K562 (cell line): ENCODE measurements around the gene WDR86. TPM values are rescaled to one million over a fixed set of nuclear protein-coding genes. Genes with fewer than 3 reads are reported as not detected.

Experiments used
- ATAC-seq: fragments of 200-7000 bp; cut with Tn5 transposase; 3 replicates; pipeline ENCODE4 v1.9.1; 2020; ENCODE audit warnings: moderate library complexity
- BruUV-seq: library from RNA; stranded (reverse); fragments of 400-500 nt; replicated peaks from 2 replicates; lab custom pipeline; 2021; lab: Mats Ljungman, UMichigan
- CTCF ChIA-PET: fragments of 300-600 bp; formaldehyde crosslinking; extraction: SDS; loops from one replicate; lab custom pipeline; 2021; ENCODE audit warnings: low intra/inter-chr PET ratio; lab: Yijun Ruan, JAX
- POLR2A ChIA-PET: fragments of 300-600, 350-650 bp; sonication (Branson Sonifier 250); formaldehyde crosslinking; extraction: SDS; loops from one replicate; lab custom pipeline; 2021; ENCODE audit warnings: antibody characterized with exemption, inconsistent platforms; lab: Yijun Ruan, JAX
- DNase-seq, 4 experiments: peaks; one replicate each; pipeline versions ENCODE4 v3.0.0 to v3.0.0-alpha.2; 2011 to 2018; ENCODE audit warnings: low spot score in 3 of 4, mixed read lengths in 3 of 4; ENCODE audit errors: extremely low read depth in 1 of 4
- FAIRE-seq: peaks from 2 replicates; lab custom pipeline; 2011; peaks lifted over from hg19 to GRCh38; lab: Jason Lieb, UNC
- H2AFZ ChIP-seq: 2 replicates; pipeline ENCODE4 v1.6.0; 2011; ENCODE audit warnings: low read depth, low read length, control low read depth, inconsistent platforms
- H3K27ac ChIP-seq: fragments of 200-600 bp; 3 replicates; pipeline ENCODE4 v1.8.0; 2011; ENCODE audit warnings: low read depth, mild to moderate bottlenecking, control low read depth, inconsistent platforms, low read length, moderate library complexity, mixed read lengths; ENCODE audit errors: extremely low read depth
- H3K27me3 ChIP-seq, 2 experiments: fragments of 300-600 bp in 1 of 2; 2 replicates in 1 of 2; 3 replicates in 1 of 2; pipeline versions ENCODE4 v1.6.0 to v1.8.0; 2011; ENCODE audit warnings: inconsistent platforms in 2 of 2, low read length in 2 of 2, mild to moderate bottlenecking in 1 of 2, mixed read lengths in 1 of 2, moderate library complexity in 1 of 2; ENCODE audit not compliant: control insufficient read depth in 2 of 2, insufficient read depth in 2 of 2
- H3K36me3 ChIP-seq: fragments of 300-600 bp; 3 replicates; pipeline ENCODE4 v1.8.0; 2011; ENCODE audit warnings: mild to moderate bottlenecking, low read length, inconsistent platforms; ENCODE audit not compliant: control insufficient read depth, insufficient read depth
- H3K4me1 ChIP-seq, 2 experiments: fragments of 200-600 bp in 1 of 2; replicated peaks in 1 of 2; 2 replicates in 1 of 2; 3 replicates in 1 of 2; pipeline versions ENCODE4 v1.5.1 to v1.8.0; 2011; ENCODE audit warnings: inconsistent platforms in 2 of 2, low read length in 2 of 2, mild to moderate bottlenecking in 1 of 2, mixed read lengths in 1 of 2, moderate library complexity in 1 of 2; ENCODE audit not compliant: control insufficient read depth in 2 of 2, insufficient read depth in 2 of 2
- H3K4me2 ChIP-seq: 2 replicates; pipeline ENCODE4 v1.6.1; 2011; ENCODE audit warnings: low read length, control low read depth, inconsistent platforms, mixed read lengths; ENCODE audit not compliant: insufficient read depth
- H3K4me3 ChIP-seq: fragments of 200-600 bp; sonication (generic), shearing (Covaris generic); 2 replicates; pipeline ENCODE4 v1.5.1; 2016; ENCODE audit warnings: control low read depth, inconsistent platforms
- H3K79me2 ChIP-seq: fragments of 200-600 bp; 3 replicates; pipeline ENCODE4 v1.8.0; 2011; ENCODE audit warnings: low read length, inconsistent platforms; ENCODE audit not compliant: control insufficient read depth, insufficient read depth
- H3K9ac ChIP-seq, 2 experiments: 2 replicates each; pipeline versions ENCODE4 v1.6.0 to v1.6.1; 2011; ENCODE audit warnings: low read depth in 2 of 2, low read length in 2 of 2, control low read depth in 1 of 2, inconsistent platforms in 1 of 2, mild to moderate bottlenecking in 1 of 2, mixed read lengths in 1 of 2; ENCODE audit not compliant: insufficient read depth in 1 of 2
- H3K9me1 ChIP-seq: one replicate; pipeline ENCODE4 v1.6.0; 2011; ENCODE audit warnings: inconsistent platforms, mild to moderate bottlenecking, low read length, moderate library complexity; ENCODE audit not compliant: control insufficient read depth, insufficient read depth
- H3K9me3 ChIP-seq: replicated peaks from 2 replicates; pipeline ENCODE4 v1.5.1; 2011; ENCODE audit warnings: low read depth, low read length, inconsistent platforms; ENCODE audit not compliant: control insufficient read depth, insufficient read depth
- H4K20me1 ChIP-seq: replicated peaks from 2 replicates; pipeline ENCODE4 v1.6.1; 2011; ENCODE audit warnings: low read length, inconsistent platforms, mixed read lengths; ENCODE audit not compliant: control insufficient read depth, insufficient read depth
- DNMT1 ChIP-seq: fragments of 450-650 bp; IDR thresholded peaks from 2 replicates; pipeline ENCODE4 v1.6.1; 2016; ENCODE audit warnings: antibody characterized with exemption, mild to moderate bottlenecking
- GTF3C2 ChIP-seq: IDR thresholded peaks from 3 replicates; pipeline ENCODE4 v1.6.1; 2011; ENCODE audit warnings: borderline replicate concordance, mild to moderate bottlenecking, moderate library complexity; ENCODE audit not compliant: insufficient read length; ENCODE audit errors: extremely low read depth
- KAT2B ChIP-seq: IDR thresholded peaks from one replicate; pipeline ENCODE4 v1.6.1; 2012; ENCODE audit warnings: low read depth, mild to moderate bottlenecking, control low read depth, inconsistent platforms, low read length, moderate library complexity
- NELFE ChIP-seq: IDR thresholded peaks from 2 replicates; pipeline ENCODE4 v1.6.1; 2011; ENCODE audit warnings: mild to moderate bottlenecking; ENCODE audit not compliant: insufficient read depth, insufficient read length
- PBX2 ChIP-seq, 2 experiments: IDR thresholded peaks in 1 of 2; conservative IDR thresholded peaks in 1 of 2; 2 replicates each; pipeline ENCODE4 v1.6.1; 2016; ENCODE audit warnings: low read depth in 2 of 2, mild to moderate bottlenecking in 1 of 2, missing compliant biosample characterization in 1 of 2, missing genetic modification characterization in 1 of 2, moderate library complexity in 1 of 2
- RCOR1 ChIP-seq, 2 experiments: IDR thresholded peaks; 2 replicates each; pipeline ENCODE4 v1.6.1; 2012; ENCODE audit warnings: low read depth in 2 of 2, low read length in 2 of 2, borderline replicate concordance in 1 of 2, improper control_type of control experiment in 1 of 2
- RFX1 ChIP-seq: fragments of 450-650 bp; IDR thresholded peaks from 2 replicates; pipeline ENCODE4 v1.6.1; 2016; ENCODE audit warnings: mild to moderate bottlenecking, moderate library complexity
- TBL1XR1 ChIP-seq, 2 experiments: IDR thresholded peaks; 2 replicates each; pipeline ENCODE4 v1.6.1; 2012; ENCODE audit warnings: improper control_type of control experiment in 2 of 2, low read length in 2 of 2, mild to moderate bottlenecking in 1 of 2
- TRIM24 ChIP-seq, 2 experiments: fragments of 450-650 bp; IDR thresholded peaks; 2 replicates each; pipeline ENCODE4 v1.6.1; 2016
- ZNF778 ChIP-seq: fragments of 450-650 bp; formaldehyde crosslinking; IDR thresholded peaks from 2 replicates; pipeline ENCODE4 v1.4.0; 2020; ENCODE audit warnings: mild to moderate bottlenecking, moderate library complexity
- WGBS: fragments of 100-300 bp; shearing (Covaris generic); methylation state at CpG from one replicate; pipeline ENCODE4 v1.1.6; 2016; ENCODE audit warnings: low coverage, mixed read lengths; ENCODE audit not compliant: insufficient coverage; ENCODE audit errors: missing lambda C conversion rate; 5-methylcytosine and 5-hydroxymethylcytosine counted together
- in situ Hi-C: fragments of 300-500 bp; cut with MboI; formaldehyde crosslinking; loops from 4 replicates; pipeline ENCODE4 v1.15.0; 2018; ENCODE audit warnings: inconsistent platforms, mixed read lengths
- intact Hi-C: fragments of 100-400 bp; cut with micrococcal nuclease; formaldehyde crosslinking; loops from 2 replicates; pipeline ENCODE4 v1.14.2; 2022
- polyA plus RNA-seq, 8 experiments: library from polyadenylated mRNA; depleted of rRNA in 4 of 8; stranded (reverse) in 5 of 8; unstranded in 3 of 8; fragments of >200 nt; fragmentation: Nextera tagmentation in 2 of 8; fragmentation: Illumina TruSeq in 1 of 8; extraction: Ambion mirVana in 2 of 8; extraction: Trizol in 1 of 8; gene quantifications; 2 replicates each; pipeline versions ENCODE4 v1.2.1 to v1.2.3, GENCODE V29; 2011 to 2014; ENCODE audit warnings: inconsistent platforms in 1 of 8, missing spikeins in 1 of 8
- total RNA-seq, 7 experiments: library from RNA; depleted of rRNA in 6 of 7; stranded (reverse); fragments of >200 nt in 6 of 7; fragmentation: Illumina TruSeq in 2 of 7; extraction: Trizol in 2 of 7; gene quantifications; 2 replicates each; pipeline versions ENCODE4 v1.2.1 to v1.2.3, GENCODE V29; 2011 to 2021; ENCODE audit warnings: low replicate concordance in 1 of 7

Gene WDR86
- total and polyA plus RNA-seq, 9 of the 15 experiments (the other 6 are each of a cell fraction or from before 2014, with no cell fraction given): 0.24 TPM; not detected in 8

- TF ChIP-seq PBX2 (CRISPR knock-in tag; IDR thresholded peaks at IDR 0.05; ENCODE audit: low read depth): no peak
- TF ChIP-seq PBX2 (tag; conservative IDR thresholded peaks at IDR 0.05; ENCODE audit: low read depth): no peak
- TF ChIP-seq RCOR1 (IDR thresholded peaks at IDR 0.05; ENCODE audit: borderline replicate concordance in 1 of 2, low read depth in 2 of 2, low read length in 2 of 2): no peak
- TF ChIP-seq DNMT1: no peak
- no peak for TF ChIP-seq TRIM24 (IDR thresholded peaks at IDR 0.05)
- TF ChIP-seq KAT2B: no peak
Measured at GRCh38 chr7:151408498-151408838, 1.4 kb downstream of the WDR86 start (continued).

- H2AFZ ChIP-seq: no peak overlapping the region
- no peaks in the 10 kb centered on the region for H3K79me2 ChIP-seq
- 55% methylated on average over 9 of the region's 9 CpGs for WGBS
- TF ChIP-seq TBL1XR1 (IDR thresholded peaks at IDR 0.05; ENCODE audit: low read length in 2 of 2): no peak
- TF ChIP-seq NELFE: no peak
- TF ChIP-seq RFX1: no peak
- TF ChIP-seq GTF3C2: no peak
- TF ChIP-seq ZNF778: no peak
- TF ChIP-seq, all 486 proteins: peak for 0
- FAIRE-seq (no peak), DNase-seq (no peak), ATAC-seq (no peak)
- H4K20me1 ChIP-seq: no peaks in the 10 kb centered on the region
- H3K9me3 ChIP-seq: no peaks in the 10 kb centered on the region; the same call in 1 of the 2 replicates
- BruUV-seq: no TSS peak
- no peak overlapping the region for H3K4me3 ChIP-seq
- ChIA-PET POLR2A (interaction anchor here (0.8 to 1.0 kb wide), 2 partner anchors 8 to 13 kb away, joined by 3 to 4 read pairs; no protein-coding TSS in a partner anchor), CTCF (no interaction called here)
- intact Hi-C loops (no loop called here), in situ Hi-C loops (no loop called here)
- no peaks in the 10 kb centered on the region for H3K9me1 ChIP-seq
- peaks cover 0 to 6% of the 10 kb centered on the region in 2 experiments; a peak in 1 of 5 replicates for H3K27me3 ChIP-seq
- no peaks in the 10 kb centered on the region for H3K36me3 ChIP-seq
- no peak overlapping the region for H3K4me2 ChIP-seq
- no peak overlapping the region for H3K27ac ChIP-seq
- H3K4me1 ChIP-seq: peaks cover 38 to 56% of the 10 kb centered on the region in 2 experiments
- peak overlapping the region in 1 of 2 experiments; percentile 43; a peak in 1 of 4 replicates for H3K9ac ChIP-seq
Measured at GRCh38 chr7:151406886-151407583, 2.8 kb downstream of the WDR86 start.
